A172 (cell line): ENCODE results near the gene ATG9B. TPM values are rescaled to one million over a fixed set of nuclear protein-coding genes. Genes with fewer than 3 reads are reported as not detected.

Experiments used
- DNase-seq: peaks from one replicate; pipeline ENCODE4 v3.0.0-alpha.2; 2015; ENCODE audit warnings: low spot score
- total RNA-seq: library from RNA; depleted of rRNA; stranded (reverse); fragments of >200 nt; shearing (Covaris generic); gene quantifications from 2 replicates; pipeline ENCODE4 v1.2.3, GENCODE V29; 2014

The ATG9B gene
- total RNA-seq, 1 experiment from 2014 or later: not detected

- DNase-seq: no peak
Measured at GRCh38 chr7:150999001-150999400, 25.3 kb downstream of the ATG9B start.

- DNase-seq: no peak
Measured at GRCh38 chr7:150998341-150998740, 26.0 kb downstream of the ATG9B start.

GRCh38 chr7:150997817-150998216, 26.5 kb downstream of the ATG9B start:
- DNase-seq: no peak

- DNase-seq: no peak
Measured at GRCh38 chr7:150997075-150997511, 27.2 kb downstream of the ATG9B start.

GRCh38 chr7:150996376-150997074, 27.8 kb downstream of the ATG9B start:
- no peak for DNase-seq

- DNase-seq: no peak
Measured at GRCh38 chr7:150994838-150995510, 29.3 kb downstream of the ATG9B start.

- DNase-seq: no peak
Measured at GRCh38 chr7:150994141-150994837, 30.0 kb downstream of the ATG9B start.

GRCh38 chr7:150993511-150993910, 30.8 kb downstream of the ATG9B start:
- no peak for DNase-seq

- no peak for DNase-seq
Measured at GRCh38 chr7:150992833-150993302, 31.4 kb downstream of the ATG9B start.

- no peak for DNase-seq
Measured at GRCh38 chr7:150992051-150992640, 32.1 kb downstream of the ATG9B start.

GRCh38 chr7:150990416-150991186, 33.7 kb downstream of the ATG9B start, which contains the start of gene NOS3:
TSS of gene NOS3 (plus strand) at chr7:150991017. CDS start at chr7:150993804, 2,787 bp downstream.
- no peak for DNase-seq

GRCh38 chr7:150989456-150989855, 34.8 kb downstream of the ATG9B start:
- DNase-seq: no peak

- DNase-seq: peak; percentile 42
Measured at GRCh38 chr7:150988230-150989226, 35.8 kb downstream of the ATG9B start.

- no peak for DNase-seq
Measured at GRCh38 chr7:150986556-150986955, 37.7 kb downstream of the ATG9B start.

GRCh38 chr7:150986099-150986512, 38.2 kb downstream of the ATG9B start:
- DNase-seq: peak; percentile 62

GRCh38 chr7:150983893-150984368, 40.4 kb downstream of the ATG9B start:
- DNase-seq: peak; percentile 45

- DNase-seq: no peak
Measured at GRCh38 chr7:150982351-150982750, 41.9 kb downstream of the ATG9B start.

- no peak for DNase-seq
Measured at GRCh38 chr7:150981644-150982043, 42.6 kb downstream of the ATG9B start.

GRCh38 chr7:150980663-150981062, 43.6 kb downstream of the ATG9B start:
- no peak for DNase-seq
